ENCODE data around the gene COL4A6.

COL4A6 gene

GRCh38 chrX:108254636-108255035, 183.6 kb downstream of the COL4A6 start:
- no peak overlapping the region for H3K4me2 ChIP-seq (ENCODE audit: low read depth, low read length, poor library complexity, severe bottlenecking)

GRCh38 chrX:108250654-108251579, 187.3 kb downstream of the COL4A6 start:
- H3K79me2 ChIP-seq (ENCODE audit: insufficient read depth, low read length), result no peaks in the 10 kb centered on the region
- H3K4me3 ChIP-seq (ENCODE audit: insufficient read depth, low read length, poor library complexity, severe bottlenecking), result no peak overlapping the region
- no peaks in the 10 kb centered on the region for H4K20me1 ChIP-seq (ENCODE audit: low read depth, low read length)
- no peak overlapping the region for H3K4me2 ChIP-seq (ENCODE audit: low read depth, low read length, poor library complexity, severe bottlenecking)
- H3K27me3 ChIP-seq (ENCODE audit: low read length), result no peaks in the 10 kb centered on the region
- H3K36me3 ChIP-seq (ENCODE audit: low read length), result no peaks in the 10 kb centered on the region
- H3K9me3 ChIP-seq (ENCODE audit: insufficient read depth, low read length), result no peaks in the 10 kb centered on the region
- TF ChIP-seq EZH2phosphoT487 (conservative IDR thresholded peaks at IDR 0.05; ENCODE audit: low read length) (no peak), CTCF (IDR thresholded peaks at IDR 0.05; ENCODE audit: insufficient read depth, low read length, poor library complexity, severe bottlenecking) (no peak)
- H3K9ac ChIP-seq (ENCODE audit: low read length), result no peak overlapping the region
- no peak overlapping the region for H2AFZ ChIP-seq (ENCODE audit: low read depth, low read length, severe bottlenecking)
- no peaks in the 10 kb centered on the region for H3K9me2 ChIP-seq (replicated peaks; ENCODE audit: insufficient read depth, low read length)
- no peaks in the 10 kb centered on the region for H3F3A ChIP-seq (ENCODE audit: insufficient read depth)
- H3K27ac ChIP-seq (ENCODE audit: low read depth, low read length), result no peak overlapping the region

More at GRCh38 chrX:108254636-108255035, 183.6 kb downstream of the COL4A6 start:
- Histone ChIP-seq H3K9ac (ENCODE audit: low read length) (no peak overlapping the region), H3K79me2 (ENCODE audit: insufficient read depth, low read length) (no peaks in the 10 kb centered on the region), H2AFZ (ENCODE audit: low read depth, low read length, severe bottlenecking) (no peak overlapping the region), H4K20me1 (ENCODE audit: low read depth, low read length) (no peaks in the 10 kb centered on the region), H3F3A (ENCODE audit: insufficient read depth) (no peaks in the 10 kb centered on the region), H3K4me3 (ENCODE audit: insufficient read depth, low read length, poor library complexity, severe bottlenecking) (no peak overlapping the region), H3K9me2 (replicated peaks; ENCODE audit: insufficient read depth, low read length) (no peaks in the 10 kb centered on the region), H3K27me3 (ENCODE audit: low read length) (no peaks in the 10 kb centered on the region), H3K36me3 (ENCODE audit: low read length) (no peaks in the 10 kb centered on the region), H3K9me3 (ENCODE audit: insufficient read depth, low read length) (no peaks in the 10 kb centered on the region), H3K27ac (ENCODE audit: low read depth, low read length) (no peak overlapping the region)
- TF ChIP-seq EZH2phosphoT487 (conservative IDR thresholded peaks at IDR 0.05; ENCODE audit: low read length) (no peak), CTCF (IDR thresholded peaks at IDR 0.05; ENCODE audit: insufficient read depth, low read length, poor library complexity, severe bottlenecking) (no peak)

- no peak overlapping the region for H3K4me2 ChIP-seq (ENCODE audit: low read depth, low read length, poor library complexity, severe bottlenecking)
- no peak overlapping the region for H3K27ac ChIP-seq (ENCODE audit: low read depth, low read length)
Measured at GRCh38 chrX:108246304-108246954, 191.8 kb downstream of the COL4A6 start.

More at GRCh38 chrX:108246304-108246954, 191.8 kb downstream of the COL4A6 start:
- Histone ChIP-seq H3K9me3 (ENCODE audit: insufficient read depth, low read length) (no peaks in the 10 kb centered on the region), H3K79me2 (ENCODE audit: insufficient read depth, low read length) (no peaks in the 10 kb centered on the region), H3K9me2 (replicated peaks; ENCODE audit: insufficient read depth, low read length) (no peaks in the 10 kb centered on the region), H3K4me3 (ENCODE audit: insufficient read depth, low read length, poor library complexity, severe bottlenecking) (no peak overlapping the region), H3K9ac (ENCODE audit: low read length) (no peak overlapping the region), H3K36me3 (ENCODE audit: low read length) (no peaks in the 10 kb centered on the region), H2AFZ (ENCODE audit: low read depth, low read length, severe bottlenecking) (no peak overlapping the region), H3K27me3 (ENCODE audit: low read length) (no peaks in the 10 kb centered on the region), H3F3A (ENCODE audit: insufficient read depth) (no peaks in the 10 kb centered on the region), H4K20me1 (ENCODE audit: low read depth, low read length) (no peaks in the 10 kb centered on the region)
- TF ChIP-seq CTCF (IDR thresholded peaks at IDR 0.05; ENCODE audit: insufficient read depth, low read length, poor library complexity, severe bottlenecking) (no peak), EZH2phosphoT487 (conservative IDR thresholded peaks at IDR 0.05; ENCODE audit: low read length) (no peak)
